ENCODE results near the gene NFKBIE. TPM values are rescaled to one million over a fixed set of nuclear protein-coding genes. Genes with fewer than 3 reads are reported as not detected.

The NFKBIE gene
- total RNA-seq, 1 experiment from 2014 or later: 9.7 TPM

DNA sequence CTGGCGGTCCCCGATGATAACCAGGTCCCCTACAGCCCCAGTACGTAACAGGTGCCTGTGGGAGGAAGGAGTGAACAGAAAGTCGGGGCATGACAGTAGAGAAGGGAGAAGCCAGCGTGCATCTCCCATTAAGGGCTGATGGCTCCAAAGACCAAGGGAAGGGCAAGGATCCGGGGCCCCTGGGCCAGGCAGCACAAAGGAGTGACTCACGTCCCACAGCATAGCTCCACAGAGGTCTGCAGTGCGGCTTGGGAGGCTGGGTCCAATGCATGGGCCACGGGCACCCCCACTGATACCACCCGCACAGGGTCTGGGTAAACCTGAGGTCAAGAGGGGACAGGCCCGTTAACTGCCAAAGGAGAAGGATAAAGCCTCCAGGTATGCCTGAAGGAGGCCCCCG, 37.5 kb upstream of the NFKBIE start:
- Histone ChIP-seq H2BK15ac (ENCODE audit: low read depth, low read length) (no peak overlapping the region), H4K91ac (ENCODE audit: insufficient read length, low read depth, low read length) (no peak overlapping the region), H4K20me1 (ENCODE audit: control insufficient read depth, insufficient read depth, insufficient read length) (no peaks in the 10 kb centered on the region), H3K79me2 (ENCODE audit: insufficient read depth, low read length) (no peaks in the 10 kb centered on the region), H2BK5ac (ENCODE audit: insufficient read length, low read length) (no peak overlapping the region), H2AFZ (ENCODE audit: low read length) (no peak overlapping the region), H3T11ph (ENCODE audit: low read length) (no peak overlapping the region), H3K9ac (ENCODE audit: extremely low read depth, insufficient read length, low read length) (no peak overlapping the region), H3K27ac (ENCODE audit: insufficient read length, low read depth, low read length) (no peak overlapping the region), H3K14ac (ENCODE audit: insufficient read depth, low read length) (no peak overlapping the region), H3K56ac (ENCODE audit: insufficient read length, low read depth, low read length) (no peak overlapping the region), H2BK120ac (ENCODE audit: low read depth, low read length, poor library complexity, severe bottlenecking) (no peak overlapping the region), H3K4me1 (ENCODE audit: insufficient read depth, low read length) (no peaks in the 10 kb centered on the region), H3K4ac (ENCODE audit: low read depth, low read length) (no peak overlapping the region), H2AK5ac (ENCODE audit: insufficient read length, low read length) (no peak overlapping the region), H3K23me2 (ENCODE audit: insufficient read length, low read depth, low read length, poor library complexity, severe bottlenecking) (peaks cover 2% of the 10 kb centered on the region), H2BK20ac (ENCODE audit: low read depth, low read length, poor library complexity, severe bottlenecking) (no peak overlapping the region), H4K5ac (ENCODE audit: insufficient read length, low read depth, low read length) (no peak overlapping the region), H3K27me3 (ENCODE audit: insufficient read depth, low read length) (no peaks in the 10 kb centered on the region), H2BK12ac (ENCODE audit: insufficient read length, low read depth, low read length) (no peak overlapping the region), H3K23ac (ENCODE audit: insufficient read length, low read depth, low read length) (no peak overlapping the region), H3K18ac (ENCODE audit: insufficient read length, low read depth, low read length) (no peak overlapping the region), H3K9me3 (ENCODE audit: control insufficient read depth, low read depth, low read length) (no peaks in the 10 kb centered on the region), H3K79me1 (ENCODE audit: insufficient read depth, low read depth, low read length, poor library complexity, severe bottlenecking) (no peaks in the 10 kb centered on the region), H4K8ac (replicated peaks; ENCODE audit: insufficient read length, low read depth, low read length) (no peak overlapping the region), H3K4me2 (ENCODE audit: insufficient read depth, insufficient read length, low read length) (no peak overlapping the region)
- H3K36me3 Mint-ChIP-seq (ENCODE audit: insufficient read depth in 1 of 3, low read depth in 3 of 3): peaks cover 36 to 79% (median 69%) of the 10 kb centered on the region in 3 experiments
- H3K27me3 Mint-ChIP-seq (ENCODE audit: low read depth): peaks cover 7% of the 10 kb centered on the region
- H3K4me1 Mint-ChIP-seq: peaks cover 4 to 5% of the 10 kb centered on the region in 2 experiments
- no CpG with 5 or more reads among the region's 12 CpGs for WGBS (ENCODE audit: extremely low coverage, insufficient read length, low lambda C conversion rate)
- no peak overlapping the region for H3K27ac Mint-ChIP-seq
- no peaks in the 10 kb centered on the region for H3K9me3 Mint-ChIP-seq
- TF ChIP-seq, protein P1, sequence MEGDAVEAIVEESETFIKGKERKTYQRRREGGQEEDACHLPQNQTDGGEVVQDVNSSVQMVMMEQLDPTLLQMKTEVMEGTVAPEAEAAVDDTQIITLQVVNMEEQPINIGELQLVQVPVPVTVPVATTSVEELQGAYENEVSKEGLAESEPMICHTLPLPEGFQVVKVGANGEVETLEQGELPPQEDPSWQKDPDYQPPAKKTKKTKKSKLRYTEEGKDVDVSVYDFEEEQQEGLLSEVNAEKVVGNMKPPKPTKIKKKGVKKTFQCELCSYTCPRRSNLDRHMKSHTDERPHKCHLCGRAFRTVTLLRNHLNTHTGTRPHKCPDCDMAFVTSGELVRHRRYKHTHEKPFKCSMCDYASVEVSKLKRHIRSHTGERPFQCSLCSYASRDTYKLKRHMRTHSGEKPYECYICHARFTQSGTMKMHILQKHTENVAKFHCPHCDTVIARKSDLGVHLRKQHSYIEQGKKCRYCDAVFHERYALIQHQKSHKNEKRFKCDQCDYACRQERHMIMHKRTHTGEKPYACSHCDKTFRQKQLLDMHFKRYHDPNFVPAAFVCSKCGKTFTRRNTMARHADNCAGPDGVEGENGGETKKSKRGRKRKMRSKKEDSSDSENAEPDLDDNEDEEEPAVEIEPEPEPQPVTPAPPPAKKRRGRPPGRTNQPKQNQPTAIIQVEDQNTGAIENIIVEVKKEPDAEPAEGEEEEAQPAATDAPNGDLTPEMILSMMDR (conservative IDR thresholded peaks at IDR 0.05): no peak
- H3K4me3 Mint-ChIP-seq: no peak overlapping the region
- DNase-seq: no peak

All from H9 (cell line).